ENCODE data around the gene RHAG. TPM values are rescaled to one million over a fixed set of nuclear protein-coding genes. Genes with fewer than 3 reads are reported as not detected.

RHAG gene
- total and polyA plus RNA-seq, 2 of the 8 experiments (the other 6 are each of a cell fraction or from before 2014, with no cell fraction given), result not detected

- TF ChIP-seq EZH2 (IDR thresholded peaks at IDR 0.05; ENCODE audit: low read depth, low read length, severe bottlenecking) (no peak), SIX5 (IDR thresholded peaks at IDR 0.05; ENCODE audit: low read depth, low read length) (no peak), HDAC6 (IDR thresholded peaks at IDR 0.05; ENCODE audit: low read depth, low read length) (no peak), KDM5A (IDR thresholded peaks at IDR 0.05; ENCODE audit: low read length) (no peak), TBP (IDR thresholded peaks at IDR 0.05; ENCODE audit: low read depth, low read length) (no peak)
- TF ChIP-seq, protein P1, sequence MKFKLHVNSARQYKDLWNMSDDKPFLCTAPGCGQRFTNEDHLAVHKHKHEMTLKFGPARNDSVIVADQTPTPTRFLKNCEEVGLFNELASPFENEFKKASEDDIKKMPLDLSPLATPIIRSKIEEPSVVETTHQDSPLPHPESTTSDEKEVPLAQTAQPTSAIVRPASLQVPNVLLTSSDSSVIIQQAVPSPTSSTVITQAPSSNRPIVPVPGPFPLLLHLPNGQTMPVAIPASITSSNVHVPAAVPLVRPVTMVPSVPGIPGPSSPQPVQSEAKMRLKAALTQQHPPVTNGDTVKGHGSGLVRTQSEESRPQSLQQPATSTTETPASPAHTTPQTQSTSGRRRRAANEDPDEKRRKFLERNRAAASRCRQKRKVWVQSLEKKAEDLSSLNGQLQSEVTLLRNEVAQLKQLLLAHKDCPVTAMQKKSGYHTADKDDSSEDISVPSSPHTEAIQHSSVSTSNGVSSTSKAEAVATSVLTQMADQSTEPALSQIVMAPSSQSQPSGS (IDR thresholded peaks at IDR 0.05; ENCODE audit: low read length), result no peak
Measured at GRCh38 chr6:49646130-49646824, 9.6 kb upstream of the RHAG start (continued).
